HTERT RPE-1 (cell line): Measurements from ENCODE around the gene LRRC72.
"Not testable (repeated sequence)": the region's sequence is repeated elsewhere in the genome, so short reads cannot be mapped to it uniquely, and the experiment has no call there.

Experiments
- in situ Hi-C: fragments of 300-500 bp; cut with MboI; formaldehyde crosslinking; loops from 4 replicates; pipeline ENCODE4 v1.14.3; 2020; ENCODE audit warnings: low sequenced_read_pairs

Gene LRRC72

GRCh38 chr7:16526742-16527540 lies at the start of gene LRRC72:
LRRC72 (plus strand) TSS chr7:16526825; CDS start chr7:16526953, 128 bp downstream.
- in situ Hi-C loops: no loop called here

GRCh38 chr7:16479161-16479560 lies 47.5 kb upstream of the LRRC72 start:
- in situ Hi-C loops: no loop called here

- in situ Hi-C loops: no loop called here
These were observed 47.0 kb upstream of the LRRC72 start for GRCh38 chr7:16479591-16479990.

- in situ Hi-C loops: no loop called here
These were observed 42.0 kb upstream of the LRRC72 start for GRCh38 chr7:16484453-16485158.

- in situ Hi-C loops: no loop called here
These were observed 35.5 kb upstream of the LRRC72 start for GRCh38 chr7:16491148-16491547.

- in situ Hi-C loops: no loop called here
These were observed 34.0 kb upstream of the LRRC72 start for GRCh38 chr7:16492513-16493062.

GRCh38 chr7:16493266-16493665 lies 33.4 kb upstream of the LRRC72 start:
- in situ Hi-C loops: no loop called here

- in situ Hi-C loops: no loop called here
These were observed 32.1 kb upstream of the LRRC72 start for GRCh38 chr7:16494551-16494950.

GRCh38 chr7:16494955-16495719 lies 31.5 kb upstream of the LRRC72 start:
- in situ Hi-C loops: no loop called here

GRCh38 chr7:16498122-16498521 lies 28.5 kb upstream of the LRRC72 start:
- in situ Hi-C loops: no loop called here

- in situ Hi-C loops: no loop called here
These were observed 24.3 kb upstream of the LRRC72 start for GRCh38 chr7:16502303-16502702.

GRCh38 chr7:16504019-16504418 lies 22.6 kb upstream of the LRRC72 start:
- in situ Hi-C loops: no loop called here

GRCh38 chr7:16506422-16506821 lies 20.2 kb upstream of the LRRC72 start:
- in situ Hi-C loops: not testable (repeated sequence)

GRCh38 chr7:16509829-16510228 lies 16.8 kb upstream of the LRRC72 start:
- in situ Hi-C loops: no loop called here

GRCh38 chr7:16511314-16511713 lies 15.3 kb upstream of the LRRC72 start:
- in situ Hi-C loops: no loop called here

GRCh38 chr7:16512097-16512496 lies 14.5 kb upstream of the LRRC72 start:
- in situ Hi-C loops: no loop called here

- in situ Hi-C loops: no loop called here
These were observed 12.4 kb upstream of the LRRC72 start for GRCh38 chr7:16514271-16514670.

- in situ Hi-C loops: no loop called here
These were observed 11.9 kb upstream of the LRRC72 start for GRCh38 chr7:16514729-16515128.

- in situ Hi-C loops: no loop called here
These were observed 10.6 kb upstream of the LRRC72 start for GRCh38 chr7:16515785-16516685.

GRCh38 chr7:16519985-16520384 lies 6.6 kb upstream of the LRRC72 start:
- in situ Hi-C loops: not testable (repeated sequence)
